K562 (cell line): Measurements from ENCODE around the gene MGA.

Source experiments
- CC2D1A ChIP-seq: fragments of 450-650 bp; IDR thresholded peaks from 2 replicates; pipeline ENCODE4 v1.6.1; 2017; ENCODE audit warnings: mild to moderate bottlenecking
- NR4A1 ChIP-seq, 2 experiments: fragments of 250-450 bp in 1 of 2; fragments of 450-650 bp in 1 of 2; sonication (Bioruptor Pico) in 1 of 2; IDR thresholded peaks; 2 replicates each; pipeline versions ENCODE4 v1.4.0 to v1.6.1; 2016 to 2020; ENCODE audit warnings: mild to moderate bottlenecking in 2 of 2, missing compliant biosample characterization in 1 of 2, missing genetic modification characterization in 1 of 2, moderate library complexity in 1 of 2

DNA sequence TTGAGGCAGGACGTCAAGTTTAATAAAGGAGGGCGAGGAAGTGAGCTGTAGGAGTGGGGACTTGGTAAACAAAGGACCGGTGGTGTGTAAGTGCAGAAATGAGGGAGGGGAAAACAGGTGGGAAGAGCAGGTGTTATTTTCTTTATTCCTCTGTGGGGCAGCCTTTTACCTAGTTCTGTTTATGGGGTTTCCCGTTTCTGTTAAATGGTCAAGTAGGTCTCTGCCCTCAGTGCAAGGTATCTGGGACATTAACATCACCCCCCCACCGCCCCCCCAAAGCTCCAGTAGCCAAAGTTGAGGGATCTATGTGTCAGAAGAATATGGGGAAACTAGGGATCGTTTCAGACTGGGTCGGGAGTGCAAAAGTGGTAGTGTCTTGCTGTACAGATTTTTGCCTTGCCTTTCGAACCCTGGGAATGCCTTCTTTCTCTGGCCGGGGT lies 893 bp downstream of the MGA start:
- TF ChIP-seq NR4A1 (CRISPR knock-in tag; IDR thresholded peaks at IDR 0.05) (no peak), NR4A1 (tag; IDR thresholded peaks at IDR 0.05) (no peak), CC2D1A (no peak)
